ENCODE measurements around the gene SLC9C1. TPM values are rescaled to one million over a fixed set of nuclear protein-coding genes. Genes with fewer than 3 reads are reported as not detected.

The SLC9C1 gene
- total RNA-seq, 1 donor from 2014 or later = 2.2 TPM

DNA sequence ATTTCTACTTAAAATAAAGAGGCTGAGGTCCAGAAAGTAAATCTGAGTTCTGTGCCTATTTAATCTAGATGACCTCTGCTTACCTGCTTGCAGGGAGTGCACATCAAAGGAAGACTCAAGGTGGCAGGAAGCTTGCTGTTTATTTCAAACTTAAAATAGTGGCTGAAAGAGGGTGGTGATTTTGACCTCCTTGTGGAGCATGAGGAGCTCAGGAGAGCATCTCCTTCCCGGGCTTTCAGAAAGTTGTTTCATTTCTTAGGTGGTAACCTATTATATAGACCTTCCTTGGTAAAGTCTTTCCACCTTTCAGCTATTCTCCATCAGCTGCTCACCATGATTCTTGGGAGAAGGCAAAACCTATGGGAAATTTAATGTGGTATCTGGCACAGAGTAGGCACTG lies 161.5 kb downstream of the SLC9C1 start:
- Histone ChIP-seq H3K27me3 (ENCODE audit: control insufficient read depth, insufficient read depth, low read length) (no peaks in the 10 kb centered on the region), H3K36me3 (ENCODE audit: control insufficient read depth, insufficient read depth, low read length) (no peaks in the 10 kb centered on the region), H3K4me3 (ENCODE audit: low read depth, low read length) (no peak overlapping the region)
- TF ChIP-seq, protein P1, sequence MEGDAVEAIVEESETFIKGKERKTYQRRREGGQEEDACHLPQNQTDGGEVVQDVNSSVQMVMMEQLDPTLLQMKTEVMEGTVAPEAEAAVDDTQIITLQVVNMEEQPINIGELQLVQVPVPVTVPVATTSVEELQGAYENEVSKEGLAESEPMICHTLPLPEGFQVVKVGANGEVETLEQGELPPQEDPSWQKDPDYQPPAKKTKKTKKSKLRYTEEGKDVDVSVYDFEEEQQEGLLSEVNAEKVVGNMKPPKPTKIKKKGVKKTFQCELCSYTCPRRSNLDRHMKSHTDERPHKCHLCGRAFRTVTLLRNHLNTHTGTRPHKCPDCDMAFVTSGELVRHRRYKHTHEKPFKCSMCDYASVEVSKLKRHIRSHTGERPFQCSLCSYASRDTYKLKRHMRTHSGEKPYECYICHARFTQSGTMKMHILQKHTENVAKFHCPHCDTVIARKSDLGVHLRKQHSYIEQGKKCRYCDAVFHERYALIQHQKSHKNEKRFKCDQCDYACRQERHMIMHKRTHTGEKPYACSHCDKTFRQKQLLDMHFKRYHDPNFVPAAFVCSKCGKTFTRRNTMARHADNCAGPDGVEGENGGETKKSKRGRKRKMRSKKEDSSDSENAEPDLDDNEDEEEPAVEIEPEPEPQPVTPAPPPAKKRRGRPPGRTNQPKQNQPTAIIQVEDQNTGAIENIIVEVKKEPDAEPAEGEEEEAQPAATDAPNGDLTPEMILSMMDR (IDR thresholded peaks at IDR 0.05; ENCODE audit: insufficient read depth, low read length, poor library complexity, severe bottlenecking) = no peak
- DNase-seq (ENCODE audit: low read depth) = no peak

DNA sequence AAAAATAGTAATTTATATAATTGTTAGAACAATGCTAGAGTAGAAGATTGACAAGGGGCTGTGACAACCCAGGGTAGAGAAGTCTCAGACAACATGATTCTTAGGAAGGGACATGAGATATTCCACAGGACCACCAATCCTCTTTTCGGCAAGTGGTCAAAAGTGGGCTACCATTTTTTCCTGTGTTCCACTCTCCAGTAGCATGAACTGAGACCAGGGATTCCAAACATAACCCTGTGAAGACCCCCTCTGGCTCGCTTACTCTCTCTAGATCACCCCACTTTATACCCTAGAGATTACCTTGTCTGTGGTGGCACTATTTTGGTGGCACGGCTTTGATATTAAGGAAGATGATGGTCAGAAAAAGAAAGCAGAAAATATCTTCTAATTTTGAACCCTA lies 161.9 kb downstream of the SLC9C1 start:
- TF ChIP-seq, protein P1 (IDR thresholded peaks at IDR 0.05; ENCODE audit: insufficient read depth, low read length, poor library complexity, severe bottlenecking) = no peak
- Histone ChIP-seq H3K27me3 (ENCODE audit: control insufficient read depth, insufficient read depth, low read length) (no peaks in the 10 kb centered on the region), H3K4me3 (ENCODE audit: low read depth, low read length) (no peak overlapping the region), H3K36me3 (ENCODE audit: control insufficient read depth, insufficient read depth, low read length) (no peaks in the 10 kb centered on the region)
- no peak for DNase-seq (ENCODE audit: low read depth)

DNA sequence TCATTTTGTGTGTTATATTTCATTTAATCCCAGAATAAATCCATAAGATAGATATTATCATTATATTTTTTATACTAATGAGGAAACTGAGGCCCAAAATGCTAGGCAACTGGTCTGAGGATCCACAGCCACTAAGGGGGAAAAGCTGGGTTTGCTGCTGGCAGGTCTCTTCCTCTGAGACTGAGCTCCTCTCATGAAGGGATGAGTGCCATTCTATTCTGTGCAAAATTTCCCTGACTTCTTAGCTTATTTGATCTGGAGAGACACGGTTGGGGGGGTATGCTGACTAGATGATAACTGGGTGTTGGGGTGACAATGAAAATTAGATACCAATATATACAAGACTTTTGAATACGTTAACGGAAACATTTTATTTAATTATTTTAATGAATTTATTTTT lies 162.9 kb downstream of the SLC9C1 start:
- no peaks in the 10 kb centered on the region for H3K36me3 ChIP-seq (ENCODE audit: control insufficient read depth, insufficient read depth, low read length)
- no peak for DNase-seq (ENCODE audit: low read depth)
- H3K4me3 ChIP-seq (ENCODE audit: low read depth, low read length) = no peak overlapping the region
- TF ChIP-seq, protein P1 (IDR thresholded peaks at IDR 0.05; ENCODE audit: insufficient read depth, low read length, poor library complexity, severe bottlenecking) = no peak
- no peaks in the 10 kb centered on the region for H3K27me3 ChIP-seq (ENCODE audit: control insufficient read depth, insufficient read depth, low read length)

DNA sequence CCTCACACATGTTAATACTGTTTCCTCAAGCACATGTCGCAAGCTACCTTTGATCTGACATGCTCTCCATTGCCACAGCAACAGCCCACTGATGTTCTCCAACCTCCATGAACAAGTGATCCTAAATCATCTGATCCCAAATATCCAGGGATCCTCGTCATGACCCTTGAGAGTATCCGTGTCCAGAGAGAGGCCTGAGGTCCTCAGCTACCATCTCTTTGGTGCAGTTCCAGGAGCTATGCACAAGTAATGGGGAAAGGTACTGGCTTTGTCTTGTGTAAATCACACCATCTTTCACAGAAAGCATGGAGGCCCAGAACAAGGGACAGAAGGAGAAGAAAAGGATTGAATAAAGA lies 163.4 kb downstream of the SLC9C1 start:
- Histone ChIP-seq H3K4me3 (ENCODE audit: low read depth, low read length) (no peak overlapping the region), H3K36me3 (ENCODE audit: control insufficient read depth, insufficient read depth, low read length) (no peaks in the 10 kb centered on the region), H3K27me3 (ENCODE audit: control insufficient read depth, insufficient read depth, low read length) (no peaks in the 10 kb centered on the region)
- TF ChIP-seq, protein P1 (IDR thresholded peaks at IDR 0.05; ENCODE audit: insufficient read depth, low read length, poor library complexity, severe bottlenecking) = no peak
- no peak for DNase-seq (ENCODE audit: low read depth)

DNA sequence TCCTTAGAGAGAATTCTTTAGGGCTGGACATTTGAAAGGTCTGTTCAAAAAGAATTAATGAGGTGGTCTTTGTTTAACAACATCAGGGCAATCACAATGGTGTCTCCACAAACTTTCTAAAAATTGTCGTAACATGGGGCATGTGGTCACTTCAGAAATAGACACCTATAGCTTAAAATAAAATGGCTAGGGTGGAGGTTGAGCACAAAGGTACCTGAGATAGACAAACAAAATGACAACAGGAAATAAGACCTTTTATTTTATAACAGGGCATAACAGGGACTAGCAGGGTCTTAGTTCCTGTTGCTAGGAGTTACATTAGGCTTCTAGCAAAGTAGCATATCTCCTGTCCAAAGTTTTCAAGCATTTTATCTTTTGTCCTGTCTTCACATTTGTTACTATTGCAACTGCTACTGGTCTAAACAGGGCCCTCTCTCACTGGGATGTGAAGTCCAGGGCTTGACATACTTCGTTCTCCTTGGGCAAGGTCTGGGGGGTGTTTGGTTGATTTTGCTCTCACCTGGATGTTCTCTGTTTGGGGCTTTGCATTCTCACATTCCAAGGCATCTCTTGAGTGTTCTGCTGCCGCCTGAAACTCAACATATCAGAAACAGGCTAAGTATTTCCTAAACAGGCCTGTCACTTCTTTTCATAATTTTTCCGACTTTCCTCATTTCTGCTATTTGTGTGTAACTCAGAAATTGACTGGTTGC lies 163.9 kb downstream of the SLC9C1 start:
- H3K36me3 ChIP-seq (ENCODE audit: control insufficient read depth, insufficient read depth, low read length) = no peaks in the 10 kb centered on the region
- TF ChIP-seq, protein P1 (IDR thresholded peaks at IDR 0.05; ENCODE audit: insufficient read depth, low read length, poor library complexity, severe bottlenecking) = no peak
- DNase-seq (ENCODE audit: low read depth) = no peak
- no peak overlapping the region for H3K4me3 ChIP-seq (ENCODE audit: low read depth, low read length)
- H3K27me3 ChIP-seq (ENCODE audit: control insufficient read depth, insufficient read depth, low read length) = no peaks in the 10 kb centered on the region

Data from kidney epithelial cell (primary cell).